GM18858 (cell line): ENCODE measurements around the gene CEP57L1.
"Not testable (repeated sequence)": the region's sequence is repeated elsewhere in the genome, so short reads cannot be mapped to it uniquely, and the experiment has no call there.

ENCODE experiments used
- ATAC-seq: cut with Tn5 transposase; IDR thresholded peaks from one replicate; pipeline ENCODE4 v1.9.1; 2021; ENCODE audit not compliant: unreplicated experiment

CEP57L1 gene

GRCh38 chr6:109104512-109104911 lies 9.2 kb downstream of the CEP57L1 start:
- ATAC-seq: no peak

GRCh38 chr6:109105681-109106080 lies 10.4 kb downstream of the CEP57L1 start:
- ATAC-seq: no peak

- ATAC-seq: not testable (repeated sequence)
Observed at GRCh38 chr6:109109663-109110062, 14.4 kb downstream of the CEP57L1 start.

- ATAC-seq: not testable (repeated sequence)
Observed at GRCh38 chr6:109112663-109113062, 17.4 kb downstream of the CEP57L1 start.

- peak; percentile 59 for ATAC-seq
Observed at GRCh38 chr6:109117346-109118035, 22.2 kb downstream of the CEP57L1 start.

- ATAC-seq: no peak
Observed at GRCh38 chr6:109118337-109118736, 23.0 kb downstream of the CEP57L1 start.

- ATAC-seq: no peak
Observed at GRCh38 chr6:109118871-109119354, 23.6 kb downstream of the CEP57L1 start.

GRCh38 chr6:109121411-109121810 lies 26.1 kb downstream of the CEP57L1 start:
- ATAC-seq: no peak

GRCh38 chr6:109124219-109124618 lies 28.9 kb downstream of the CEP57L1 start:
- ATAC-seq: no peak

- no peak for ATAC-seq
Observed at GRCh38 chr6:109125504-109125903, 30.2 kb downstream of the CEP57L1 start.

- no peak for ATAC-seq
Observed at GRCh38 chr6:109130065-109130464, 34.8 kb downstream of the CEP57L1 start.

- ATAC-seq: not testable (repeated sequence)
Observed at GRCh38 chr6:109135600-109135999, 40.3 kb downstream of the CEP57L1 start.

GRCh38 chr6:109136039-109136438 lies 40.7 kb downstream of the CEP57L1 start:
- not testable (repeated sequence) for ATAC-seq

GRCh38 chr6:109136530-109136929 lies 41.2 kb downstream of the CEP57L1 start:
- not testable (repeated sequence) for ATAC-seq

GRCh38 chr6:109139109-109139508 lies 43.8 kb downstream of the CEP57L1 start:
- no peak for ATAC-seq

- not testable (repeated sequence) for ATAC-seq
Observed at GRCh38 chr6:109142067-109142466, 46.8 kb downstream of the CEP57L1 start.

GRCh38 chr6:109143191-109143590 lies 47.9 kb downstream of the CEP57L1 start:
- no peak for ATAC-seq

GRCh38 chr6:109148251-109148650 lies 52.9 kb downstream of the CEP57L1 start:
- not testable (repeated sequence) for ATAC-seq

GRCh38 chr6:109148716-109149115 lies 53.4 kb downstream of the CEP57L1 start:
- ATAC-seq: not testable (repeated sequence)

GRCh38 chr6:109153752-109154151 lies 58.4 kb downstream of the CEP57L1 start:
- no peak for ATAC-seq

- ATAC-seq: no peak
Observed at GRCh38 chr6:109164331-109164730, 69.0 kb downstream of the CEP57L1 start.

GRCh38 chr6:109165392-109165974 lies 70.2 kb downstream of the CEP57L1 start:
- no peak for ATAC-seq
